Activated CD4-positive, CD25-positive, alpha-beta regulatory T cell treated with anti-CD3 and anti-CD28 coated beads, Interleukin-2, amount 50 U/mL, for 24 hours (primary cell): ENCODE results near the gene KRT79.

ENCODE experiments used
- ATAC-seq, 2 donors: fragments of 150-1000 bp; cut with Tn5 transposase; one replicate each; pipeline ENCODE4 v1.10.0; 2021; ENCODE audit warnings: mild to moderate bottlenecking in 1 of 2, moderate library complexity in 1 of 2

KRT79 gene

DNA sequence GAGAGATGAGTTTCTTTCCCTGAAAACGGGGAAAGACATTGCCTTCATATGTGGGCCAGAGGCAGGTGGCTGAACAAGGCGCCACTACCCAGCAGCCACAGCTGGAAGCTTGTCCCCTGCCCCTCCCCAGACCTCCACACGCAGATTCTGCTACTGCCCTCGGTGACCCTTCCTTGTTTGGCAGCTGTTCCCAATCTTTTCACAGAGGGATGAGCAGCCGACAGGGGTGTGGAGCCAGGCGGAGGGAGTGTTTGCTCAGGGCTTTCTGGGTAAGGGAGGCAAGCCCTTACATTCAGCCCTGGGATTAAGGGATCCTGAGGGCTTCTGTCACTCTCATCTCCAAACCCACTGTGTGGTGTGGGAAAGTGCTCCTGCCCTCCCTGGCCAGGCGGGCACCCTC lies 15.7 kb downstream of the KRT79 start:
- no peak for ATAC-seq

DNA sequence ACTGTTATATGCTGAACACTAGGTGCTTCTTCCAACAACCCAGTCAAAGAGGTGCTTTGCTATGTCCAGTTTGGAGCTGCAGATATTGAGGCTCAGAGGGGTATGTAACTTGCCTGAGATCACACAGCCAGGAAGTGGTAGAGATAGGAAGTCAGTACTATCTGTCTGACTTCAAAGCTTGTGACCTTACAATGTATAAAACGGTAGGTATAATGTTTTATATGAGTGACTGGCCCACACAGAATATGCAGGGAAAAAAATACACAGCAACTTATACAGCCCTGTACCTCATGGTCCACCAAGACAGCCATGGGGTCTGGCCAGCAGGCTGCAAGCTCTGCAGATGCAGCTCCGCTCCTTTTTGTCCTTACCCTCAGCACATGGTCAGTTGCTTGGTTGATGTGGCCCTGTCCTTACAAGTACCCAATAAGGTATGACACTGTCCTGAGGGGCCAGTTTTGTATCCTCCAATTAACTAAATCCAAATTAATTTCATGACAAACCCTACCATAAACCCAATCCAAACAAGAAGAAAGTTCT lies 16.3 kb downstream of the KRT79 start:
- no peak for ATAC-seq

DNA sequence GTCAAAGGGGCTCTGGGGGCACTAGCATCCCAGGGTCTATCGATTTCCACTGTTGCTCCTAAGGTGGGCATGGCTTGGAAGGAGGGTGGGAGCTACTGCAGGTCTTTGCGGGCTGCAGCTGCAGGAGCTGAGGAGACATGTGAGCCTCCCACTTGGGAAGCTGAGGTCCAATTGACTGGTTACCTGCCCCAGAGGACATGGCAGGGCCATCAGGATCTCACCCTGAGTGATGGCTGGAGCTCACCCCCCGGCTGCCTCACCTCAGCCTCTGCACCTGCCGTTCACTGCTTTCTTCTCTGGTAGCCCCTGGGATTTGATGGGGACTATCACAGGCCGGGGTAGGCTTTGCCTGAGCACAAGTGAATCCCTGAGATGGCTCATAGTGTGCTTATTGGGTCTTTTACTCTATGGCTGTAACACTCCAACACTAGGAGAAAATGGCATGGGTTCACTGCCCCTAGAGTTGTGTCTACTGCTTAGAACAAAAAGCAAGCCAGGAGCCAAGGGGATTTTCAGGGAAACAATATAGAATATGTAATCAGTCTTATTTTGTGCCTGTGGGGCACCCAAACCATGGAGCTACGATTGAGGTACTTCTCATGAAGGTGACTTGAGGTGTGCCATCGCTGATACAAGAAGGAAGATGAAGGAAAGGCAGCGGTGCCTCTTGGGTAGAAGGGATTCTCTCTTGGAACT lies 17.0 kb downstream of the KRT79 start:
- no peak for ATAC-seq

DNA sequence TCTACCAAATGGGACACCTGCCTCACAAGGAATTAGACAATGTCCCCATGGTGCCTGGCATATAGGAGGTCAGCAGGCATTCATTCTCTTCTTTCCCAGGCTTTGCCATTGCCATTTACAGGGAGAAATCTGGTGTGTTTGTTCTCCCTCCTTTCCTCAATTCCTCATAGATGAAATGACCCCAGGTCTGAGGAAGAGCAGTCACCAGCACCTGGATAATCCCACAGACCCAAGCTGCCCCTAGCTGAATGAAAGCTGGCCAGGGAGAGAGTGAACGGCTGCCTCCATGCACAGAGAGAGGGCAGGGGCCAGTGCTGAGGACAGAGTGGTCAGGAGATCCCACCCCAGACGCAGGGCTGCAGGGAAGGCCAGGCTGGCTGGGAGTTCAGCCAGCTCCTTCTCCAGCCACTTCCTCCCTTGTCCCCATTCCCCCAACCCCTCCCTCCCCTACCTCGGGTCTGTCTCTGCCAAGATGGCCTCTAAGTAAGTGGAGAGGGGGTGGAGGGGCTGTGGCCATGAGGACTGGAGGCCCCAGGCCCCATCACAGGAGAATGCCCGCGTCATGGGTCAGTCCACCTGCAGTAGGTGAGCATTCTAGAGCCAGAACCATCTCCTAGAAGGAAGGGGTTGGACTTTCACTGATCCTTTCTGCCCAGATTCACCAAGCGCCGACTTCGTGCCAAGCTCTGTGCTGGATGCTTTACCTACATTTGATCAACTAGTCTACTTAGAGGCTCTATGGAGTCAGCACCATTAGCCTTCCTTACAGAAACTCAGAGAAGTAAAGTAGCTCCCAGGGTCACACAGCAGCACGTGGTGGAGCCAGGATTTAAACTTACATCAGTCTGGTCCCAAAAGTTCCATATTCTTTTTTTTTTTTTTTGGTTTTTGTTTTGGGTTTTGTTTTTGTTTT lies 18.2 kb downstream of the KRT79 start:
- no peak for ATAC-seq

DNA sequence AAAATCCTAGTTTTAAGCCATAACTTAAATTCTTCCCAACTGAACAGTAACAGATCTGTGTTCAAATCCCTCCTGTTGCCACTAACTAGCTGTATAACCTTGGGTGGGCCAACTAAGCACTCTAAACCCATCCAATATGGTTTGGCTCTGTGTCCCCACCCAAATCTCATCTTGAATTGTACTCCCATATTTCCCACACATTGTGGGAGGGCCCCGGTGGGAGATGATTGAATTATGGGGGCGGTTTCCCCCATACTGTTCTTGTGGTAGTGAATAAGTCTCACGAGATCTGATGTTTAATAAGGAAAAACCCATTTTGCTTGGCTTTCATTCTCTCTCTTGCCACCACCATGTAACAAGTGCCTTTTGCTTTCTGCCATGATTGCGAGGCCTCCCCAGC lies 18.9 kb downstream of the KRT79 start:
- no peak for ATAC-seq

DNA sequence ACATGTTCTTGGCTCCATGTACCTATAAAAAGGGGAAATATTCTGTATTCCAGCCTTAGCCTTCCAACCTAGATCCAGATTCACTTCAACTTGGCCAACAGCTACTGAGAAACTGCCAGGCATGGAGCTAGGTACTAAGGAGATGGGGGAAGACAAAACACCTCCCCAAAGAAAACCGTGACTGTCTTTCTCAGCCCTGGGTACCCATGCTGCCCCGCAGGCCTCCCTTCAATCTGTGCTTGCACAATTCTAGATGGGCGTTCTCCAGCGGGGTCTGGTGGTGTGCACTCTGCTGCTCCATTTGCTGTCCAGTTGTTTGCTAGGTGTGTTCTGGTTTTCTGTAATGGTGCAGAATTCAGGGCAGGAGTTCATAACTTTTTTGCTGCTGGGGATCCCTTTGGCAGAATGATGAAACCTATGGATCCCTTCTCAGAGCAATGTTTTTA lies 19.4 kb downstream of the KRT79 start:
- no peak for ATAC-seq

DNA sequence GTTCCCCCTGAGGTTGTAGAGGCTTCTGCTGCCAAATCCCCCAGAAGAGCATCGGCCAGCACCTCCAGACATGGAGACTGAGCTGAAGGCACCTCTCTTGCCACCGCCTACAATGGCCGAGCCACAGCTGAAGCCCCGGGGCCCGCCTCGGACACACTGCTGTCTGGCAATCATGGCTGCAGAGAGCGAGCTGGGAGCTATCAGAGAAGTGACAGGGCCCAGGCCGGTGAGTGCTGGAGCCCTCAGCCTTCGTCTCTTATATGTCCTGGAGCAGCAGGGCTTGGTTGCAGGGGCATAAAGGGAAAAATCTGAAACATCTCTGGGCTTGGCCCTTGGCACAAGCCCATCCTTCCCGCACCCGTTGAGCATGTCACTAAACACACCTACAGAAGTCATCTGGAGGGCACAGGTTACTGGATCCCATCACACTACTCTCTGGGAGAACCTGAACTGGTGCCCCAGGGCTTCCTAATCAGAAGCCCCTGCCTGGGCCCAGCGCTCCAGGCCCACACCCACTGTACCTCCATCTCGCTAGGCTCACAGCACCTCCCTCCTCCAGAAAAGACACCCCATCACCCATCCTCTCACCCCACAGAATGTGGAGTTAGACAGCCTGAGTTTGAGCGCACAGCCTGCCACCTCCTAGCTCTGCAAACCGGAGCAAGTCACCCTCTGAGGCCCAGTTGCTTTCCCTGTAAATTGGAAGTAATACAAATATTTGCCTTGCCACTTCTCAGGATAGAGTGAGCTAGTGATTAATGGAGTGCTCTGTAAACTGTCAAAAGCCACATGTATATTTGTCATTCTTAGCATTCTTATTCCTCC lies 20.0 kb downstream of the KRT79 start, which contains the start of gene KRT4:
TSS of gene KRT4 (minus strand) at position 232 of the 825 bp plus-strand sequence. CDS start at position 174, 58 bp downstream.
- ATAC-seq: no peak

DNA sequence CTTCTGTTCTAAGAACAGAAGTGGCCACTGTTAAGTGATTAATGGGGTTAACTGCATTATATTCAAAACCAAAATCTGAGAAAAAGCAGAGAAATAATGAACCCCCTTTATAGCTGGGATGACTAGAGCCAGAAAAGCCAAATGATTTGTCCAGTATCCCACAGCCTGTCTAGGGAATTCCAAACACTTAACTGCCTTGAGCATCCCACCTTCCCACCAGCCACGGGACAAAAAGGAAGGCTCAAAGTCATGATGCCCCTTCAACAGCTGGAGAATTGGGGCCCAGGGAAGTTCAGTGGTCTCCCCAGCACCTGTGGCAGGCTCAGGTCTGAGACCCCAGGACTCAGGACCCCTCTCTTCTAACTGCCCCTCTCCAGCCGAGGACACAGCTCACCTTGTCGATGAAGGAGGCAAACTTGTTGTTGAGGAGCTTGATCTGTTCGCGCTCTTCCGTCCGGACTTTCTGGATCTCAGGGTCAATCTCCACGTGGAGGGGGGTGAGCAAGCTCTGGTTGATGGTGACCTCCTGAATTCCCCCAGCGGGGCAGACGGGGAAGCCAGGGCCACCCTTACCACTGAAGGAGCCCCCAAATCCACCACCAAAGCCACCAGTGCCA lies 20.8 kb downstream of the KRT79 start:
- no peak for ATAC-seq

DNA sequence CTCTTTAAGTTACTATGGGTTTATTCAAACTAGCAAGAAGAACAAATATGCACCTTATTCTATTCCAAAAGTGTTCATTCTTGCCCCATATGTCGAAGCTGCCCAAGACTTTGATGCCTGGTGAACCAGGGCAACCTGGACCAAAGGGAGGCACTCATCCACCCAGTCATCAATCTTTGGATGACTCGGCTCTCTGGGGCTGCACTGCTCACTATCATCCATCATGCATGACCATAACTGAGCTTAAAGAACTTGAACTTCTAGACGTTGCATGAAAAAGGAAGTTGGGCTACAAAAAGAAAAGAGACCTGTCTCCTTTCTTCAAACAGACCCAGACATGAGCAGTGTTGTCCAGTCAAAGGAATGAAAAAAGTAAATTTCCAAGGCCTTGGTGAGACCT lies 21.4 kb downstream of the KRT79 start:
- no peak for ATAC-seq

DNA sequence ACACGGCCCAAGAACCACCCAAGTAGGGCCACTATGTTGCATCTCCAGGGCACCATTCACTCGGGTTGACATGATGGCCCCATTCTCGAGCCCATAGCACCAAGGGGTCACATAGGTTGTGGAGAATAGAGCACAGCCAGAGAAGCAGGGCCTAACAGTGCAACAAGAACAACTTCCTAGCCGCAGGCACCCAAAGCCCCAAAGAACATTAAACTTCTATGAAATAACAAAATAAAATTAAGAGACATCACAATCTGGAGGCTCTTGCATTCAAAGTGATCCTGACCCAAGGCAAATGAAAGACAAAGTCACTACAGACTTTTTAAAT lies 22.1 kb downstream of the KRT79 start:
- no peak for ATAC-seq

DNA sequence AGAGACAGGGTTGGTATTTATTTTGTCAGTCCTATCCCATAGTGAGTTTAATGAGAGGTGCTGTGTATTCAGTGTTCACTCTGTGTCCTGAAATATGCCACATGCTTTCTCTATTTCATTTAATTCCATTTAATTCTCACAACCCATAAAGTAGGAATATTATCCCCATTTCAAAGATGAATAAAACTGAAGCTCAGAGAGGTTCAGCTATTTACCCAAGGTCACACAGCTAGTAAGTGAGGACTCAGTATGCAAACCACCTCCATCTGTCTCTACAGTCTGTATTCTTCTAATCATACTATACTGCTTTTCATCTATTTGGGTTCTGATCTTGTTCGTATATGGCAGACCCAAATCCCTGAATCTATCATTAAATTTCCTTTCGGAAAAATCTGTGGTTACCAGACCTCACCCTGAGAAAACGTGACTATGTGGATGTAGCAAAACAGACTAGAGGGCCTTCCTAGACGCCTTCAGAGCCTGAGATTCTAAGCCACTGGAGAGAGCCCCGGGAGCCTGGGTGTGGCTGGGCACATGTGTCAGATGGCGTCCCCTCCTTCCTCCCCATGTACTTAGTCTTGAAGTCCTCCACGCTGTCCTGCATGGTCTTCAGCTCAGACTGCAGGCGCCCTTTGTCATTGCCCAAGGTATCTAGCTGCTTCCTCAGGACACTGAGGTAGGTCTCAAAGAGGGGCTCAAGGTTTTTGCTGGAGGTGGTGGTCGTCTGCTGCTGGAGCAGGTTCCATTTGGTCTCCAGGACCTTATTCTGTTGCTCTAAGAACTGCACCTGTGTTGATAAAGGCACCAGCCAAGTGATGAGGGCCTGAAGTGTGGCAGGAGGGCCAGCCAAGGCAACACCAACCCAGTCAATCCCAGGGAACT lies 22.7 kb downstream of the KRT79 start:
- no peak for ATAC-seq

DNA sequence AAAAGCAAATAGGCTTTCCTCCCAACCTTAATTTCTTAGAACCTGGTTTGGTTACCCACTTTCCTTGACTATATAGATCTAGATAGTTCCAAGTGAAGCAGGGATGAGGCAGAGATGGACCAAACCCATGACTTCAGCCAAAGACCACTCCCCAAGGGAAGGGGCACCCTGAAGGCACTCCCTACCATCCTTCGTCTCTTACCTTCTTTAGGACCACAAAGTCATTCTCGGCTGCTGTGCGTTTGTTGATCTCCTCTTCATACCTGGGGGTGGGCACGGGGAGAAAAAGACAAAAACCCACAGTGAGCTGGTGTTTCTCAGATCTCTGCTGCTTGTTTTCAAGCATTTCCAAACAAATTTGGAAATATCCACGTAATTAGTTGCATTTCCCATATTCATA lies 23.6 kb downstream of the KRT79 start:
- ATAC-seq: no peak

DNA sequence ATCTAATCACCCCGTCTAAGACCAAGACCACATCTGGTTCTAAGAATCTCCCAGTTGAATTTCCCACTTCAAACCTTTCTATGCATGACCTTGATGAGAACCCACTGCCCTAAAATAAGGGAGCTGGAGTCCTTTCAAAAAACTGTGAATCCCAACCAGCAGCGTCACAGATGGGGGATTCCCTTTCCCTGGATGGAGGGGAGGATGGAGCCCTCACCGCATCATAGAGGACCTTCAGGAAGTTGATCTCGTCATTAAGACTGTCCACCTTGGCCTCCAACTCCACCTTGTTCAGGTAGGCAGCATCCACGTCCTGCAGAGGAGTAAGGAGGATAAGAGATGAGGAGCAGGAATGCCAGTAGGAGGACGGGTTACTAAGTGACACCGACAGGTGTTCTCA lies 24.9 kb downstream of the KRT79 start:
- ATAC-seq: no peak

DNA sequence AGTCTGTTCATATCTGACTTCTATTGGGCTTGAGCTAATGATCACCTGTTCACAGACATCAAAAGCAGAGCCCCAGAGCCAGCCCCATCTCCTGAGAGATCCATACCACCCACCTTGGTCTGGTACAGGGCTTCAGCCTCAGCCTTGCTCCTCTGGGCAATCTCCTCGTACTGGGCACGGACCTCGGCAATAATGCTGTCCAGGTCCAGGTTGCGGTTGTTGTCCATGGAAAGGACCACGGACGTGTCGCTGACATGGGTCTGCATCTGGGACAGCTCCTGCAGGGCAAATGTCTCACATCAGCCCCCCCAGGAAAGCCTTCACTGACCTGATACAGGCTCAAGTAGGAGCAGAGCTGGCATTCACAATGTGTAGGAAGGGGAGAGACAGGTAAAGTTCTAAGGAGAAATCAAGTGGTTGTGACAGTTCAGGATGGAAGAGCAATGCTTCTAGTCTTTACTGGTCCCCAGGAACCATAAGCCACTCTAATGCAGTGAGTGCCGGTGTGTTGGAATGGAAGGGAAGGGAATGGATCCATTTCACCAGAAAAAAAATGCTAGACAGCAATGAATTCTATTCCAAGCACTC lies 25.4 kb downstream of the KRT79 start:
- ATAC-seq: no peak

DNA sequence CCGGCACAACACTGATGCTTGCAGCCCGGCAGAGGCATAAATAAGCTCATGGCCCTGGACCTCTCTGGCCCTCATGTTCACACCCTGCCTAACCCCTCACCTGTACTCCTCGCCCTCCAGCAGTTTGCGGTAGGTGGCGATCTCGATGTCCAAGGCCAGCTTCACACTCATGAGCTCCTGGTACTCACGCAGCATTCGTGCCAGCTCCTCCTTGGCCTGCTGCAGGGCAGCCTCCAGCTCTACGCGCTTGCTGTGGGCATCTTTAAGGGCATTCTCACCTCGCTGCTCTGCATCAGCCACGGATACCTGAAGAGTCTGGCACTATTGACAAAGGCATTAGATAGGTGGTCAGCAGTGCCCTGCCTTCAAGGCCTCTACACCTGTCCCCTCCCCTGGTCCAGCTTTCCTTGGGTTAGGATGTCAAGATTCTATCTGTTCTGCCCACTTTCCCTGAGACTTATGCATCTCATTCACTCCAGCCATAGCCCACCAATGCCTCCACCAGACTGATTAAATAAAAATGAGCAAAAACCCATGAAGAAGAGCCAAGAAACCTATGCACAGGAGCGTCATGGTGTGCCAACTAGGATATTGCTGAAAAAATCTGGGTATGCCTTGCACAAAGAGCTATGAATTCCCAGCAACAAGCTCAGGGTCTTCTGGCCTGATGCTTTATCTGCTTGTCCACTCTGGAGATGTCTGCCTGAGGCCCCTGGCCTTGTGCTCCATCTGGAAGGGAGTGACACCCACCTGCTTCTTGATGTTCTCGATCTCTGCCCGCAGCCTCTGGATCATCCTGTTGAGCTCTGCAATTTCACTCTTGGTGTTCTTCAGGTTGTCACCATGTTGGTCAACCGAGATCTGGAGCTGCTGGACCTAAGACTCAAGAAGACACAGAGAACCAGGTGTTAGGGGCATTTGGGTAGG lies 26.3 kb downstream of the KRT79 start:
- ATAC-seq: no peak

DNA sequence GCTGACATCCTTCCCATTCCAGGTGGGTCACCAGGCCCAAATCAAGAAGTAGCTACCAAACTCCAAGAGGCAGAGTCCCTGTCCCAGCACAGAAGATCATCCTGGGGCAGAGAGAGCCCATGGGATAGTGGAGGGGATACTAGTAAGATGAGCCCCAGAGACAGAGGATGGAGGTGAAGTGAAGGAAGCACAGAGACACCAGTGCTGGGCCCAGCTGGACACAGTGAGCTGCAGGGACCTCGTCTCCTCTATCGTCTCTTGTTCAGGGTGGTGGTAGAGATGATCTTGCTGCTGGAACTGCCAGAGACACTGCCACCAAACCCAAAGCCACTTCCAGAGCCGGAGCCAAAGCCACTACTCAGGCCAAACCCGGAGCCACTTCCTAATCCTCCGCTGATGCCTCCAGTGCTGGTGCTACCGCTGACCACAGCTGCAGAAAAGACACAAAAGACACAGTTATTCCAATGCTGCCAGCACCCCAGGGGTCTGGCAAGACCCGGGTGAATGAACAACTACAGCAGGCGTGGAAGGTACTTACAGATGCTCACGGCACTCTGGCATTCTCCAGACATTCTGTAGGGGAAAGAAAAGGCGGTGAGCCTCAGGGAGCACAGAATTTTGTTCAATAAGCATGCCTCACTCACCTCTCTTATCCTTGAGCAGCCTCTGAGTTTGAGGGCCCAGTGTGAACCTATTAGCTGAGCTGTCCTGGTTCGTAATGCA lies 27.1 kb downstream of the KRT79 start:
- no peak for ATAC-seq

DNA sequence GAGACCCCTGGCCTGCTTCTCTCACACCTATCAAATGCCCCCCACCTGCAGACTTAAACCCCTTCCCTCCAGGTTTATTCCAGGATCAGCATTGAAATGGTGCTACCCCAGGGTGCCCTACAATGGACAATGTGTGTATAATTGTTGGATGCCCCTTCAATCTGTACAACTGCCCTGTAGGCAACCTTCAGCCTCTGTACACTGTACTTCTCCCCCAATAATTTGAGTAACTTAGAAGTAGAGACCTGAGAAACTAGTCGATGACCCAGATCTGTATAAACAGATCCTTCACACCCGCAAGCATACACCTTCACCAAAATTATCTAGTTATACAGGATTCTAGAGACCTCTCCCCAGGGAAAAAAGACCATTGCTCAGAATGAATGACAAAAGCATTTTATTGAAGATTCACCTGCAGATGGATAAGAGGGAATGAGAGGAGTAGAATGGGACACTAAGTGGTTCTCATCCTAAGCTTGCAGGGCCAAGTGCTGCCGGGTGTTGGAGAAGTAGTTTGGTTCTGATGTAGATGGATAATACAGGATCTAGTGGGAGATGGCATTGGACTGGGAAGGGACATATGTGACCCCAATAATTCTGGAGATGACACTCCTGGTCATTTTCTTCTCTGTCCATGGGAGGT lies 27.8 kb downstream of the KRT79 start:
- no peak for ATAC-seq

DNA sequence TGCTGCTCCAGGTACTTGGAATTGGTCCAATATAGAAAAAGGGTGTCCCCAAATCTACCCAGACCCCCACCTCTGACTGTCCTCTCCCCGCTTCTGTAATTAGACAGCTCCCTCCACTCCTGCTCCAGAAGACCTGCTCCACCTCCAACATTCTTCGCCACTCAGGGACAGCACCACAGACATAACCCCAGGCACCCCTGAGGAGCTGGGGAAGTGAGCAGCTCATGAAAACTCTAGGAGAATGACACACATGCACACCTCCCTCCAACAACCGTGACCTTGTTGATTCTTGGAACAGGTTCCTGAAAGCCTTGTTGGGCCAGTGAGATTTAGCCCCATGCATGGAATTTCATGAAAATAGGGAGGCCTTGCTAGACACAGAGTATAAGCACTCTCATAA lies 28.4 kb downstream of the KRT79 start:
- ATAC-seq: no peak

DNA sequence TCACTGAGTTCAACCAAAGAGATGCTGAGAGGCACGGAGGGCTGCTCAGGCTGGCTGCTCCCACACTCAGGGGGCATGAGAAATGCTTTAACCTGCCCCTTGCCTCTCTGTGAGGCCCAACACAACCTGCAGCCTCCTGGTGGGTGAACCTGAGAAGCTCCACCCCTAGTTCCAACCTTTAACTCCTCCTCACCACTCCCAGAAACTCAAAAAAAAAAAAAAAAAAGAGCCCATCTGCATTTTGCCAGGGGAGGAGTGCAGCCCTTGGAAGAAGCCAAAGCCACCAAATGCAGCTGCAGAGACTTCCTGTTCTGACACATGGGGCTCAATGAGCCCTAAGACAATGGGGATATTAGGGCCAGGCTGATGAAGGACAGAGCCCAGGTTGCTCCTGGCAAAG lies 29.1 kb downstream of the KRT79 start:
- no peak for ATAC-seq
